ENCODE measurements around the gene FAM53B.
"Not testable (repeated sequence)": the region's sequence is repeated elsewhere in the genome, so short reads cannot be mapped to it uniquely, and the experiment has no call there.

FAM53B gene

GRCh38 chr10:124744102-124745050 lies at the start of gene FAM53B:
FAM53B (minus strand) TSS chr10:124744378; CDS start chr10:124706713, 37,665 bp downstream.
- Histone ChIP-seq H3K4me1 (ENCODE audit: insufficient read depth, low read length) (peaks cover 42% of the 10 kb centered on the region), H3K4me3 (ENCODE audit: low read depth in 1 of 2, low read length in 2 of 2) (peak within 1 kb of the TSS; percentile 73 to 87), H3K27ac (ENCODE audit: low read depth, low read length) (peak within 1 kb of the TSS; percentile 79)

GRCh38 chr10:124792998-124793352 lies 48.8 kb upstream of the FAM53B start:
- peaks cover 6% of the 10 kb centered on the region for H3K36me3 ChIP-seq (ENCODE audit: insufficient read depth, low read length)
- H3K27me3 ChIP-seq (ENCODE audit: control insufficient read depth in 1 of 2, insufficient read depth in 2 of 2, low read length in 2 of 2), result no peaks in the 10 kb centered on the region
- no peak overlapping the region for H3K4me3 ChIP-seq (ENCODE audit: low read depth in 1 of 2, low read length in 2 of 2)
- H3K27ac ChIP-seq (ENCODE audit: low read depth, low read length), result no peak overlapping the region
- no peak overlapping the region for H3K9ac ChIP-seq (ENCODE audit: low read length)
- no peaks in the 10 kb centered on the region for H3K9me3 ChIP-seq (ENCODE audit: low read length)
- peaks cover 9% of the 10 kb centered on the region for H3K4me1 ChIP-seq (ENCODE audit: insufficient read depth, low read length)

More at GRCh38 chr10:124744102-124745050, at the start of gene FAM53B:
- H3K9me3 ChIP-seq (ENCODE audit: low read length), result no peaks in the 10 kb centered on the region
- peaks cover 4% of the 10 kb centered on the region for H3K36me3 ChIP-seq (ENCODE audit: insufficient read depth, low read length)
- H3K9ac ChIP-seq (ENCODE audit: low read length), result peak within 1 kb of the TSS; percentile 31
- no peaks in the 10 kb centered on the region for H3K27me3 ChIP-seq (ENCODE audit: control insufficient read depth in 1 of 2, insufficient read depth in 2 of 2, low read length in 2 of 2)

GRCh38 chr10:124791547-124792348 lies 47.6 kb upstream of the FAM53B start, which contains the start of gene EEF1AKMT2:
EEF1AKMT2 (minus strand) TSS chr10:124791887; CDS start chr10:124791833, 54 bp downstream.
- H3K4me3 ChIP-seq (ENCODE audit: low read depth in 1 of 2, low read length in 2 of 2), result peak within 1 kb of the TSS; percentile 95 to 97

GRCh38 chr10:124782900-124783299 lies 38.7 kb upstream of the FAM53B start:
- not testable (repeated sequence) for H3K4me3 ChIP-seq (ENCODE audit: low read depth in 1 of 2, low read length in 2 of 2); H3K9ac ChIP-seq (ENCODE audit: low read length); H3K9me3 ChIP-seq (ENCODE audit: low read length); H3K36me3 ChIP-seq (ENCODE audit: insufficient read depth, low read length); H3K4me1 ChIP-seq (ENCODE audit: insufficient read depth, low read length); H3K27me3 ChIP-seq (ENCODE audit: control insufficient read depth in 1 of 2, insufficient read depth in 2 of 2, low read length in 2 of 2); H3K27ac ChIP-seq (ENCODE audit: low read depth, low read length)

More at GRCh38 chr10:124791547-124792348, 47.6 kb upstream of the FAM53B start, which contains the start of gene EEF1AKMT2:
- Histone ChIP-seq H3K9me3 (ENCODE audit: low read length) (no peaks in the 10 kb centered on the region), H3K27me3 (ENCODE audit: control insufficient read depth in 1 of 2, insufficient read depth in 2 of 2, low read length in 2 of 2) (no peaks in the 10 kb centered on the region), H3K27ac (ENCODE audit: low read depth, low read length) (peak within 1 kb of the TSS; percentile 96), H3K9ac (ENCODE audit: low read length) (peak within 1 kb of the TSS; percentile 88), H3K4me1 (ENCODE audit: insufficient read depth, low read length) (peaks cover 9% of the 10 kb centered on the region), H3K36me3 (ENCODE audit: insufficient read depth, low read length) (peaks cover 6% of the 10 kb centered on the region)

GRCh38 chr10:124768791-124769190 lies 24.6 kb upstream of the FAM53B start:
- Histone ChIP-seq H3K4me3 (ENCODE audit: low read depth in 1 of 2, low read length in 2 of 2) (no peak overlapping the region), H3K4me1 (ENCODE audit: insufficient read depth, low read length) (no peaks in the 10 kb centered on the region), H3K27me3 (ENCODE audit: control insufficient read depth in 1 of 2, insufficient read depth in 2 of 2, low read length in 2 of 2) (no peaks in the 10 kb centered on the region), H3K9ac (ENCODE audit: low read length) (no peak overlapping the region), H3K9me3 (ENCODE audit: low read length) (no peaks in the 10 kb centered on the region), H3K36me3 (ENCODE audit: insufficient read depth, low read length) (peaks cover 14% of the 10 kb centered on the region), H3K27ac (ENCODE audit: low read depth, low read length) (no peak overlapping the region)

- H3K4me3 ChIP-seq (ENCODE audit: low read depth in 1 of 2, low read length in 2 of 2), result no peak overlapping the region
- no peak overlapping the region for H3K27ac ChIP-seq (ENCODE audit: low read depth, low read length)
- no peak overlapping the region for H3K9ac ChIP-seq (ENCODE audit: low read length)
- peaks cover 10% of the 10 kb centered on the region for H3K36me3 ChIP-seq (ENCODE audit: insufficient read depth, low read length)
- H3K9me3 ChIP-seq (ENCODE audit: low read length), result no peaks in the 10 kb centered on the region
- H3K27me3 ChIP-seq (ENCODE audit: control insufficient read depth in 1 of 2, insufficient read depth in 2 of 2, low read length in 2 of 2), result no peaks in the 10 kb centered on the region
- no peaks in the 10 kb centered on the region for H3K4me1 ChIP-seq (ENCODE audit: insufficient read depth, low read length)
These were observed 21.1 kb upstream of the FAM53B start for GRCh38 chr10:124765256-124765655.

GRCh38 chr10:124763267-124763666 lies 19.1 kb upstream of the FAM53B start:
- H3K9me3 ChIP-seq (ENCODE audit: low read length), result no peaks in the 10 kb centered on the region
- H3K9ac ChIP-seq (ENCODE audit: low read length), result no peak overlapping the region
- H3K36me3 ChIP-seq (ENCODE audit: insufficient read depth, low read length), result peaks cover 17% of the 10 kb centered on the region
- no peak overlapping the region for H3K27ac ChIP-seq (ENCODE audit: low read depth, low read length)
- no peaks in the 10 kb centered on the region for H3K27me3 ChIP-seq (ENCODE audit: control insufficient read depth in 1 of 2, insufficient read depth in 2 of 2, low read length in 2 of 2)
- H3K4me1 ChIP-seq (ENCODE audit: insufficient read depth, low read length), result no peaks in the 10 kb centered on the region
- H3K4me3 ChIP-seq (ENCODE audit: low read depth in 1 of 2, low read length in 2 of 2), result no peak overlapping the region

GRCh38 chr10:124762281-124762680 lies 18.1 kb upstream of the FAM53B start:
- Histone ChIP-seq H3K9me3 (ENCODE audit: low read length) (no peaks in the 10 kb centered on the region), H3K27me3 (ENCODE audit: control insufficient read depth in 1 of 2, insufficient read depth in 2 of 2, low read length in 2 of 2) (no peaks in the 10 kb centered on the region), H3K4me1 (ENCODE audit: insufficient read depth, low read length) (no peaks in the 10 kb centered on the region), H3K9ac (ENCODE audit: low read length) (no peak overlapping the region), H3K4me3 (ENCODE audit: low read depth in 1 of 2, low read length in 2 of 2) (no peak overlapping the region), H3K36me3 (ENCODE audit: insufficient read depth, low read length) (peaks cover 17% of the 10 kb centered on the region), H3K27ac (ENCODE audit: low read depth, low read length) (no peak overlapping the region)

- no peak overlapping the region for H3K27ac ChIP-seq (ENCODE audit: low read depth, low read length)
- H3K36me3 ChIP-seq (ENCODE audit: insufficient read depth, low read length), result peaks cover 7% of the 10 kb centered on the region
- no peaks in the 10 kb centered on the region for H3K9me3 ChIP-seq (ENCODE audit: low read length)
- no peaks in the 10 kb centered on the region for H3K4me1 ChIP-seq (ENCODE audit: insufficient read depth, low read length)
- no peaks in the 10 kb centered on the region for H3K27me3 ChIP-seq (ENCODE audit: control insufficient read depth in 1 of 2, insufficient read depth in 2 of 2, low read length in 2 of 2)
- H3K9ac ChIP-seq (ENCODE audit: low read length), result no peak overlapping the region
- no peak overlapping the region for H3K4me3 ChIP-seq (ENCODE audit: low read depth in 1 of 2, low read length in 2 of 2)
These were observed 12.2 kb upstream of the FAM53B start for GRCh38 chr10:124756156-124756903.

- H3K36me3 ChIP-seq (ENCODE audit: insufficient read depth, low read length), result peaks cover 7% of the 10 kb centered on the region
- H3K27me3 ChIP-seq (ENCODE audit: control insufficient read depth in 1 of 2, insufficient read depth in 2 of 2, low read length in 2 of 2), result no peaks in the 10 kb centered on the region
- no peak overlapping the region for H3K4me3 ChIP-seq (ENCODE audit: low read depth in 1 of 2, low read length in 2 of 2)
- H3K27ac ChIP-seq (ENCODE audit: low read depth, low read length), result no peak overlapping the region
- H3K9me3 ChIP-seq (ENCODE audit: low read length), result no peaks in the 10 kb centered on the region
- H3K4me1 ChIP-seq (ENCODE audit: insufficient read depth, low read length), result no peaks in the 10 kb centered on the region
- no peak overlapping the region for H3K9ac ChIP-seq (ENCODE audit: low read length)
These were observed 11.4 kb upstream of the FAM53B start for GRCh38 chr10:124755581-124755980.

- H3K4me3 ChIP-seq (ENCODE audit: low read depth in 1 of 2, low read length in 2 of 2), result no peak overlapping the region
- H3K27ac ChIP-seq (ENCODE audit: low read depth, low read length), result no peak overlapping the region
- H3K36me3 ChIP-seq (ENCODE audit: insufficient read depth, low read length), result no peaks in the 10 kb centered on the region
- H3K9ac ChIP-seq (ENCODE audit: low read length), result no peak overlapping the region
- no peaks in the 10 kb centered on the region for H3K27me3 ChIP-seq (ENCODE audit: control insufficient read depth in 1 of 2, insufficient read depth in 2 of 2, low read length in 2 of 2)
- H3K9me3 ChIP-seq (ENCODE audit: low read length), result no peaks in the 10 kb centered on the region
- H3K4me1 ChIP-seq (ENCODE audit: insufficient read depth, low read length), result no peaks in the 10 kb centered on the region
These were observed 10.0 kb upstream of the FAM53B start for GRCh38 chr10:124754227-124754626.
